OCI-LY1 (cell line): ENCODE measurements around the gene TMEM126B.

Experiments used
- H2AFZ ChIP-seq: fragments of 200-600 bp; sonication (generic), shearing (Covaris generic); 2 replicates; pipeline ENCODE4 v1.6.0; 2014; ENCODE audit warnings: antibody characterized with exemption, mild to moderate bottlenecking, low read length
- H3F3A ChIP-seq: fragments of 200-600 bp; sonication (generic), shearing (Covaris generic); 2 replicates; pipeline ENCODE4 v1.6.0; 2014; ENCODE audit warnings: mild to moderate bottlenecking, antibody characterized with exemption, low read length, moderate library complexity; ENCODE audit not compliant: insufficient read depth
- H3K27ac ChIP-seq: fragments of 200-600 bp; sonication (generic); 2 replicates; pipeline ENCODE4 v1.5.1; 2014; ENCODE audit warnings: low read length, mixed run types, mild to moderate bottlenecking, low read depth; ENCODE audit not compliant: poor library complexity, severe bottlenecking
- H3K27me3 ChIP-seq: fragments of 200-600 bp; sonication (generic); 2 replicates; pipeline ENCODE4 v1.6.0; 2014; ENCODE audit warnings: antibody characterized with exemption, mild to moderate bottlenecking, low read length, moderate library complexity; ENCODE audit not compliant: insufficient read depth
- H3K36me3 ChIP-seq: fragments of 200-600 bp; sonication (generic); 2 replicates; pipeline ENCODE4 v1.6.1; 2014; ENCODE audit warnings: mild to moderate bottlenecking, antibody characterized with exemption, low read length, moderate library complexity, mixed read lengths; ENCODE audit not compliant: insufficient read depth
- H3K4me1 ChIP-seq: fragments of 200-600 bp; sonication (generic); 2 replicates; pipeline ENCODE4 v1.5.1; 2014; ENCODE audit warnings: mild to moderate bottlenecking, low read length, moderate library complexity; ENCODE audit not compliant: insufficient read depth, severe bottlenecking
- H3K4me2 ChIP-seq: fragments of 200-600 bp; sonication (generic), shearing (Covaris generic); 2 replicates; pipeline ENCODE4 v1.6.1; 2014; ENCODE audit warnings: low read length
- H3K4me3 ChIP-seq: fragments of 200-600 bp; sonication (generic); 2 replicates; pipeline ENCODE4 v1.5.1; 2014; ENCODE audit warnings: low read length, low read depth, mild to moderate bottlenecking, mixed read lengths; ENCODE audit not compliant: poor library complexity, severe bottlenecking
- H3K79me2 ChIP-seq: fragments of 200-600 bp; shearing (Covaris generic); 2 replicates; pipeline ENCODE4 v1.6.1; 2016; ENCODE audit warnings: mixed run types, low read length, mixed read lengths; ENCODE audit not compliant: insufficient read depth
- H3K9ac ChIP-seq: fragments of 200-600 bp; sonication (generic), shearing (Covaris generic); 2 replicates; pipeline ENCODE4 v1.6.1; 2014; ENCODE audit warnings: mild to moderate bottlenecking, low read length, mixed read lengths
- H3K9me2 ChIP-seq: fragments of 200-600 bp; sonication (generic), shearing (Covaris generic); 2 replicates; pipeline ENCODE4 v1.6.1; 2014; ENCODE audit warnings: low read depth, mild to moderate bottlenecking, low read length, mixed read lengths
- H3K9me3 ChIP-seq: fragments of 200-600 bp; shearing (Covaris generic); 2 replicates; pipeline ENCODE4 v1.6.1; 2014; ENCODE audit warnings: low read length, mixed read lengths
- H4K20me1 ChIP-seq: fragments of 200-600 bp; sonication (generic), shearing (Covaris generic); 2 replicates; pipeline ENCODE4 v1.6.0; 2016; ENCODE audit warnings: mild to moderate bottlenecking, low read length; ENCODE audit not compliant: insufficient read depth
- CTCF ChIP-seq: fragments of 200-600 bp; sonication (generic), shearing (Covaris generic); IDR thresholded peaks from 2 replicates; pipeline ENCODE4 v1.5.1; 2017; ENCODE audit warnings: mild to moderate bottlenecking, antibody characterized with exemption, low read length, moderate library complexity, mixed read lengths
- EZH2 ChIP-seq: fragments of 200-600 bp; sonication (generic), shearing (Covaris generic); IDR thresholded peaks from 2 replicates; pipeline ENCODE4 v1.8.0; 2017; ENCODE audit warnings: borderline replicate concordance, mixed run types, mild to moderate bottlenecking, antibody characterized with exemption, low read length, moderate library complexity, mixed read lengths

The TMEM126B gene

GRCh38 chr11:85672105-85672902 is 43.9 kb downstream of the TMEM126B start:
- Histone ChIP-seq H4K20me1 (no peaks in the 10 kb centered on the region), H3K9ac (no peak overlapping the region), H3K4me2 (no peak overlapping the region), H3K4me3 (no peak overlapping the region), H3K9me2 (no peaks in the 10 kb centered on the region), H3K27ac (no peak overlapping the region), H3K36me3 (no peaks in the 10 kb centered on the region), H3K27me3 (no peaks in the 10 kb centered on the region), H3K79me2 (no peaks in the 10 kb centered on the region), H3K9me3 (0 out of 2 replicates have a peak, but pooled peaks cover 6% of the 10 kb centered on the region), H3F3A (no peaks in the 10 kb centered on the region), H2AFZ (no peak overlapping the region), H3K4me1 (no peaks in the 10 kb centered on the region)
- no peak for TF ChIP-seq CTCF
- TF ChIP-seq EZH2 = no peak

GRCh38 chr11:85673393-85673792 is 45.0 kb downstream of the TMEM126B start:
- Histone ChIP-seq H4K20me1 (no peaks in the 10 kb centered on the region), H3K9me3 (0 out of 2 replicates have a peak, but pooled peaks cover 6% of the 10 kb centered on the region), H3K4me3 (no peak overlapping the region), H3K36me3 (no peaks in the 10 kb centered on the region), H3K27ac (no peak overlapping the region), H3K9me2 (no peaks in the 10 kb centered on the region), H2AFZ (no peak overlapping the region), H3K9ac (no peak overlapping the region), H3K27me3 (no peaks in the 10 kb centered on the region), H3K79me2 (no peaks in the 10 kb centered on the region), H3K4me1 (no peaks in the 10 kb centered on the region), H3F3A (no peaks in the 10 kb centered on the region), H3K4me2 (no peak overlapping the region)
- no peak for TF ChIP-seq EZH2

DNA sequence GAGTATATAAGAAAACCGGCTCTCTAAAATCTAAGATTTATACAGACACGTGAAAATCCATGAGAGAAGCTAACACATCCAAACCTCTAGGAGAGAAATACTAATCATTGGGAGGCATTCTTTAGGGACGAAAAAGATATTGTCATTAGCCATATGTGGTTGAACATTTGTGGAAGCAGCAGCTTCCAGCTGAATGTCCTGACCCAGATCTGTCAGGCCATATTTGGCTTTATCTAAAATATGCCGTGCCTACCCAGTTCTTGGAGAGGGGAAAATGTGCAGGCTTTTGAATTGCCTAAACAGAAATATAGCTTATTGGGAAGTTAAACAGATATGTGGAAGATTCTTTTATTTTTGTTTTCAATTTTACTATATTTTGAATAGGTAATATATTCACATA is 51.2 kb downstream of the TMEM126B start:
- H3K27ac ChIP-seq = no peak overlapping the region
- H3K79me2 ChIP-seq = no peaks in the 10 kb centered on the region
- H2AFZ ChIP-seq = no peak overlapping the region
- no peaks in the 10 kb centered on the region; the same call in 1 of the 2 replicates for H3K36me3 ChIP-seq
- no peak for TF ChIP-seq CTCF
- TF ChIP-seq EZH2 = no peak
- no peaks in the 10 kb centered on the region for H3K9me2 ChIP-seq
- H3K27me3 ChIP-seq = no peaks in the 10 kb centered on the region
- no peaks in the 10 kb centered on the region for H4K20me1 ChIP-seq
- H3K4me1 ChIP-seq = peaks cover 15% of the 10 kb centered on the region
- no peak overlapping the region for H3K9ac ChIP-seq
- H3K4me2 ChIP-seq = no peak overlapping the region
- H3K9me3 ChIP-seq = no peaks in the 10 kb centered on the region
- H3K4me3 ChIP-seq = no peak overlapping the region
- no peaks in the 10 kb centered on the region for H3F3A ChIP-seq
